HCT116 (cell line): ENCODE results near the gene ARID5B. TPM values are rescaled to one million over a fixed set of nuclear protein-coding genes. Genes with fewer than 3 reads are reported as not detected.

ENCODE experiments used
- ATAC-seq: fragments of 200-7000 bp; cut with Tn5 transposase; 2 replicates; pipeline ENCODE4 v1.9.1; 2020; ENCODE audit warnings: mild to moderate bottlenecking, moderate library complexity
- BruUV-seq: library from RNA; stranded (reverse); fragments of 400-500 nt; replicated peaks from 2 replicates; lab custom pipeline; 2021; lab: Mats Ljungman, UMichigan
- CTCF ChIA-PET: fragments of 300-600 bp; sonication (Branson Sonifier 250); formaldehyde crosslinking; loops from one replicate; lab custom pipeline; 2021; ENCODE audit warnings: antibody characterized with exemption; lab: Charles Lee
- POLR2A ChIA-PET: fragments of 300-600, 350-600 bp; sonication (Branson Sonifier 250); formaldehyde crosslinking; loops from one replicate; lab custom pipeline; 2021; ENCODE audit warnings: antibody characterized with exemption; lab: Charles Lee
- RAD21 ChIA-PET, 2 experiments: fragments of 300-600 bp; sonication (Branson Sonifier 250); formaldehyde crosslinking; loops; one replicate each; lab custom pipeline; 2023; ENCODE audit warnings: low total read pairs in 2 of 2; ENCODE audit not compliant: uncharacterized antibody in 2 of 2, unreplicated experiment in 2 of 2, low non-redundant PET in 1 of 2; lab: Charles Lee
- DNase-seq: peaks from one replicate; pipeline ENCODE4 v3.0.0-alpha.2; 2010; ENCODE audit warnings: low read depth, low spot score
- H2AFZ ChIP-seq: fragments of 200-600 bp; shearing (Covaris generic), sonication (generic); 2 replicates; pipeline ENCODE4 v1.6.1; 2017; ENCODE audit warnings: low read depth, mixed run types, mixed read lengths, antibody characterized with exemption, low read length; ENCODE audit not compliant: poor library complexity, severe bottlenecking
- H3K27ac ChIP-seq: 2 replicates; pipeline ENCODE4 v1.5.1; 2012; ENCODE audit warnings: low read depth, low read length
- H3K27me3 ChIP-seq: fragments of 200-600 bp; sonication (generic); 2 replicates; pipeline ENCODE4 v1.6.1; 2016; ENCODE audit warnings: mixed run types, low read length, mixed read lengths; ENCODE audit not compliant: insufficient read depth
- H3K36me3 ChIP-seq, 2 experiments: fragments of 200-500 bp in 1 of 2; fragments of 200-600 bp in 1 of 2; sonication (Bioruptor generic) in 1 of 2; sonication (generic) in 1 of 2; 2 replicates each; pipeline versions ENCODE4 v1.5.1 to v1.6.1; 2014 to 2016; ENCODE audit warnings: low read length in 2 of 2, inconsistent platforms in 1 of 2, mixed read lengths in 1 of 2, mixed run types in 1 of 2; ENCODE audit not compliant: insufficient read depth in 2 of 2, control insufficient read depth in 1 of 2
- H3K4me1 ChIP-seq, 2 experiments: fragments of 200-600 bp in 1 of 2; sonication (generic) in 1 of 2; 2 replicates each; pipeline versions ENCODE4 v1.5.1 to v1.6.1; 2012 to 2017; ENCODE audit warnings: low read length in 2 of 2, inconsistent platforms in 1 of 2, mild to moderate bottlenecking in 1 of 2, mixed read lengths in 1 of 2, mixed run types in 1 of 2, moderate library complexity in 1 of 2; ENCODE audit not compliant: insufficient read depth in 2 of 2, control insufficient read depth in 1 of 2
- H3K4me2 ChIP-seq: fragments of 200-600 bp; sonication (generic); 2 replicates; pipeline ENCODE4 v1.6.1; 2017; ENCODE audit warnings: mixed run types, low read length, mixed read lengths
- H3K4me3 ChIP-seq, 2 experiments: fragments of 200-600 bp in 1 of 2; sonication (generic) in 1 of 2; replicated peaks in 1 of 2; 2 replicates each; pipeline ENCODE4 v1.5.1; 2011 to 2016; ENCODE audit warnings: low read length in 2 of 2, control low read depth in 1 of 2, low read depth in 1 of 2, mild to moderate bottlenecking in 1 of 2, mixed read lengths in 1 of 2, mixed run types in 1 of 2
- H3K79me2 ChIP-seq: fragments of 200-600 bp; sonication (generic); 2 replicates; pipeline ENCODE4 v1.6.1; 2017; ENCODE audit warnings: mild to moderate bottlenecking, mixed run types, low read length, moderate library complexity, mixed read lengths; ENCODE audit not compliant: insufficient read depth
- H3K9ac ChIP-seq: fragments of 200-600 bp; sonication (generic); 2 replicates; pipeline ENCODE4 v1.6.1; 2016; ENCODE audit warnings: low read length, mixed read lengths
- H3K9me2 ChIP-seq: fragments of 200-600 bp; sonication (generic), shearing (Covaris generic); 2 replicates; pipeline ENCODE4 v1.6.1; 2017; ENCODE audit warnings: mixed run types, mild to moderate bottlenecking, moderate library complexity; ENCODE audit not compliant: insufficient read depth
- H3K9me3 ChIP-seq, 2 experiments: fragments of 200-500 bp in 1 of 2; fragments of 200-600 bp in 1 of 2; sonication (Bioruptor generic) in 1 of 2; sonication (generic) in 1 of 2; 2 replicates each; pipeline ENCODE4 v1.6.1; 2014 to 2017; ENCODE audit warnings: low read length in 2 of 2, mixed read lengths in 2 of 2, inconsistent platforms in 1 of 2, low read depth in 1 of 2, mild to moderate bottlenecking in 1 of 2, mixed run types in 1 of 2, moderate library complexity in 1 of 2; ENCODE audit not compliant: control insufficient read depth in 1 of 2, insufficient read depth in 1 of 2
- H4K20me1 ChIP-seq: fragments of 200-600 bp; sonication (generic), shearing (Covaris generic); 2 replicates; pipeline ENCODE4 v1.6.1; 2017; ENCODE audit warnings: mixed run types, mild to moderate bottlenecking, moderate library complexity; ENCODE audit not compliant: insufficient read depth
- ATF3 ChIP-seq: IDR thresholded peaks from 2 replicates; pipeline ENCODE4 v1.6.1; 2012
- CEBPB ChIP-seq: IDR thresholded peaks from 2 replicates; pipeline ENCODE4 v1.6.1; 2012; ENCODE audit warnings: low read depth
- CTCF ChIP-seq, 3 experiments: fragments of 200-600 bp in 1 of 3; sonication (generic) in 1 of 3; IDR thresholded peaks in 2 of 3; conservative IDR thresholded peaks in 1 of 3; 2 replicates each; pipeline ENCODE4 v1.5.1; 2012 to 2017; ENCODE audit warnings: low read depth in 2 of 3, low read length in 2 of 3, antibody characterized with exemption in 1 of 3, borderline replicate concordance in 1 of 3, control low read depth in 1 of 3, mild to moderate bottlenecking in 1 of 3, mixed read lengths in 1 of 3, mixed run types in 1 of 3, moderate library complexity in 1 of 3; ENCODE audit not compliant: insufficient read depth in 1 of 3
- EGR1 ChIP-seq: IDR thresholded peaks from 2 replicates; pipeline ENCODE4 v1.6.1; 2012; ENCODE audit warnings: low read depth
- FOSL1 ChIP-seq: IDR thresholded peaks from 2 replicates; pipeline ENCODE4 v1.6.1; 2012; ENCODE audit warnings: low read depth
- JUND ChIP-seq: IDR thresholded peaks from 2 replicates; pipeline ENCODE4 v1.6.1; 2012
- POLR2A ChIP-seq: IDR thresholded peaks from 2 replicates; pipeline ENCODE4 v1.7.0; 2011; ENCODE audit warnings: borderline replicate concordance; ENCODE audit not compliant: insufficient read depth, insufficient read length; ENCODE audit errors: extremely low read depth
- SRF ChIP-seq: IDR thresholded peaks from 2 replicates; pipeline ENCODE4 v1.6.1; 2012; ENCODE audit warnings: low read depth
- TCF7L2 ChIP-seq: IDR thresholded peaks from 2 replicates; pipeline ENCODE4 v1.7.0; 2011; ENCODE audit warnings: borderline replicate concordance, inconsistent platforms; ENCODE audit not compliant: insufficient read depth, insufficient read length; ENCODE audit errors: extremely low read depth
- ZBTB33 ChIP-seq: IDR thresholded peaks from 2 replicates; pipeline ENCODE4 v1.6.1; 2011; ENCODE audit warnings: mild to moderate bottlenecking, low read length, moderate library complexity; ENCODE audit not compliant: insufficient replicate concordance; ENCODE audit errors: extremely low read depth
- ZFX ChIP-seq: fragments of 450-650 bp; IDR thresholded peaks from 2 replicates; pipeline ENCODE4 v1.6.1; 2017
- ZNF274 ChIP-seq: fragments of 200-500 bp; sonication (Bioruptor generic); IDR thresholded peaks from 2 replicates; pipeline ENCODE4 v1.6.1; 2014; ENCODE audit warnings: mild to moderate bottlenecking, low read depth, low read length, inconsistent platforms
- intact Hi-C: fragments of 100-400 bp; cut with micrococcal nuclease; formaldehyde crosslinking; loops from 2 replicates; pipeline ENCODE4 v1.10.0; 2022
- total RNA-seq: library from RNA; stranded (reverse); gene quantifications from one replicate; pipeline ENCODE4 v1.2.1, GENCODE V29; 2021; ENCODE audit not compliant: unreplicated experiment

The ARID5B gene
- total RNA-seq, 1 experiment from 2014 or later, result 4.7 TPM

DNA sequence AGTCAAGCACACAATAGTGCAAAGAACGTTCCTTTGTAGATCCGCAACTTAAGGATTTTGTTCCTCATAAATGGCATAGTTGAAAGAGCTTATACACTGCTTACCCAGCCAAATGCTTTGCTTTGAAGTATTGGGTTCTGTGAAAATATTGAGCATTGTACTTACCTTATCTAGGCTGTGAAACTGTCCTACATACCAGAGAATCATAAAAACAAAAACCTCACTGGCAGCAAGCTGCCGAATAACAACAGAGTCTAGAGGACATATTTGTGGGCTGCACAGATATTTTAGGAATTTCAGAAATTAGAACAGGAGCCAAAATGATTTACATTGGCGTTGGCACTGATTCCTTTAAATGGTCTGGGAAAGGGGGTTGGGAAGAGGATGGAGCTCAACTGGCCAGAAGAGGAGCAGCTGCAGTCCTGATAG, 192.4 kb downstream of the ARID5B start:
- Histone ChIP-seq H3K9me2 (no peaks in the 10 kb centered on the region), H3K4me3 (no peak overlapping the region), H3K9me3 (no peaks in the 10 kb centered on the region), H3K27ac (no peak overlapping the region), H3K79me2 (no peaks in the 10 kb centered on the region), H3K36me3 (peaks cover 0 to 7% of the 10 kb centered on the region in 2 experiments; a peak in 2 of 4 replicates), H2AFZ (no peak overlapping the region), H3K4me2 (peak overlapping the region; percentile 19), H3K4me1 (peaks cover 0 to 11% of the 10 kb centered on the region in 2 experiments; a peak in 3 of 4 replicates), H3K27me3 (no peaks in the 10 kb centered on the region), H4K20me1 (no peaks in the 10 kb centered on the region), H3K9ac (no peak overlapping the region)
- TF ChIP-seq POLR2A (no peak), TCF7L2 (no peak), ZBTB33 (no peak), SRF (no peak), FOSL1 (no peak), ATF3 (no peak), CTCF (IDR thresholded peaks at IDR 0.05 in 2 of 3, conservative IDR thresholded peaks at IDR 0.05 in 1 of 3; ENCODE audit: borderline replicate concordance in 1 of 3, insufficient read depth in 1 of 3, low read depth in 2 of 3, low read length in 2 of 3) (no peak), ZFX (no peak), JUND (no peak), EGR1 (no peak), CEBPB (no peak), ZNF274 (no peak)
- ATAC-seq (peak; percentile 44; the same call in 1 of the 2 replicates), DNase-seq (no peak)
- ChIA-PET POLR2A (no interaction called here), CTCF (no interaction called here), RAD21 (no interaction called here)
- BruUV-seq, result no TSS peak
- intact Hi-C loops, result no loop called here
